GM21423 (cell line): Measurements from ENCODE around the gene KCTD8.
"Not testable (repeated sequence)": the region's sequence is repeated elsewhere in the genome, so short reads cannot be mapped to it uniquely, and the experiment has no call there.

Experiments used
- ATAC-seq: cut with Tn5 transposase; IDR thresholded peaks from one replicate; pipeline ENCODE4 v1.9.1; 2021; ENCODE audit warnings: mild to moderate bottlenecking, moderate library complexity; ENCODE audit not compliant: unreplicated experiment

Gene KCTD8

GRCh38 chr4:44167766-44168165, 280.8 kb downstream of the KCTD8 start:
- ATAC-seq, result not testable (repeated sequence)

GRCh38 chr4:44165938-44166337, 282.7 kb downstream of the KCTD8 start:
- ATAC-seq, result no peak

GRCh38 chr4:44162538-44163270, 285.9 kb downstream of the KCTD8 start:
- ATAC-seq, result no peak

GRCh38 chr4:44161756-44162155, 286.9 kb downstream of the KCTD8 start:
- no peak for ATAC-seq

GRCh38 chr4:44160776-44161367, 287.7 kb downstream of the KCTD8 start:
- ATAC-seq, result no peak

- no peak for ATAC-seq
Measured at GRCh38 chr4:44159991-44160390, 288.6 kb downstream of the KCTD8 start.

- no peak for ATAC-seq
Measured at GRCh38 chr4:44157611-44158277, 290.9 kb downstream of the KCTD8 start.

- ATAC-seq, result no peak
Measured at GRCh38 chr4:44150091-44150576, 298.5 kb downstream of the KCTD8 start.

- no peak for ATAC-seq
Measured at GRCh38 chr4:44149282-44149681, 299.3 kb downstream of the KCTD8 start.

GRCh38 chr4:44147571-44148075, 301.0 kb downstream of the KCTD8 start:
- no peak for ATAC-seq

GRCh38 chr4:44146516-44146915, 302.1 kb downstream of the KCTD8 start:
- ATAC-seq, result no peak

GRCh38 chr4:44145868-44146267, 302.7 kb downstream of the KCTD8 start:
- ATAC-seq, result no peak

- ATAC-seq, result no peak
Measured at GRCh38 chr4:44132526-44132925, 316.1 kb downstream of the KCTD8 start.
